GM12875 (cell line): ENCODE results near the gene ZNF426.

Experiments
- H3K4me3 ChIP-seq: one replicate; pipeline ENCODE4 v1.5.1; 2011; ENCODE audit warnings: low read depth, low read length, control low read depth
- TF ChIP-seq, protein P1 (sequence below): IDR thresholded peaks from 2 replicates; pipeline ENCODE4 v1.5.1; 2011; ENCODE audit warnings: low read depth, mild to moderate bottlenecking, control low read depth, inconsistent platforms, low read length, moderate library complexity, borderline replicate concordance; ENCODE audit not compliant: insufficient read depth

ZNF426 gene

DNA sequence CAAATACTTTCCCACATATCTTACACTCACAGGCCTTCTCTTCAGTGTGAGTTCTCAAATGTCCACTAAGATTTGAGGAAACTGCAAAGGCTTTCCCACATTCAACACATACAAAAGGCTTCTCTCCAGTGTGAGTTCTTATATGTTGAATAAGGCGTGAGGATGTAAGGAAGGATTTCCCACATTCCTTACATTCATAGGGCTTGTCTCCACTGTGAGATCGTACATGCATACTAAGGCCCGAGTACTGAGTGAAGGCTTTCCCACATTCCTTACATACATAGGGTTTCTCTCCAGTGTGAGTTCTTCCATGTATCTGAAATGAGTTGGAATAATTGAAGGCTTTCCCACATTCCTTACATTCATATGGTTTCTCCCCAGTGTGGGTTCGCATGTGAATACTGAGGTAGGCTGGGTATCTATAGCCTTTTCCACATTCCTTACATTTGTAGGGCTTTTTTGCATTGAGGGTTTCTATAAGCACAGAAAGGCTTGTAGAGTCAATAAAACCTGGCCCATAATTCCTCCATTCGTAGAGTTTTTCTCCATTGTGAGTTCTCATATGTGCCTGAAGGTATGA, 9.6 kb downstream of the ZNF426 start:
- TF ChIP-seq, protein P1, sequence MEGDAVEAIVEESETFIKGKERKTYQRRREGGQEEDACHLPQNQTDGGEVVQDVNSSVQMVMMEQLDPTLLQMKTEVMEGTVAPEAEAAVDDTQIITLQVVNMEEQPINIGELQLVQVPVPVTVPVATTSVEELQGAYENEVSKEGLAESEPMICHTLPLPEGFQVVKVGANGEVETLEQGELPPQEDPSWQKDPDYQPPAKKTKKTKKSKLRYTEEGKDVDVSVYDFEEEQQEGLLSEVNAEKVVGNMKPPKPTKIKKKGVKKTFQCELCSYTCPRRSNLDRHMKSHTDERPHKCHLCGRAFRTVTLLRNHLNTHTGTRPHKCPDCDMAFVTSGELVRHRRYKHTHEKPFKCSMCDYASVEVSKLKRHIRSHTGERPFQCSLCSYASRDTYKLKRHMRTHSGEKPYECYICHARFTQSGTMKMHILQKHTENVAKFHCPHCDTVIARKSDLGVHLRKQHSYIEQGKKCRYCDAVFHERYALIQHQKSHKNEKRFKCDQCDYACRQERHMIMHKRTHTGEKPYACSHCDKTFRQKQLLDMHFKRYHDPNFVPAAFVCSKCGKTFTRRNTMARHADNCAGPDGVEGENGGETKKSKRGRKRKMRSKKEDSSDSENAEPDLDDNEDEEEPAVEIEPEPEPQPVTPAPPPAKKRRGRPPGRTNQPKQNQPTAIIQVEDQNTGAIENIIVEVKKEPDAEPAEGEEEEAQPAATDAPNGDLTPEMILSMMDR: no peak
- H3K4me3 ChIP-seq: no peak overlapping the region

DNA sequence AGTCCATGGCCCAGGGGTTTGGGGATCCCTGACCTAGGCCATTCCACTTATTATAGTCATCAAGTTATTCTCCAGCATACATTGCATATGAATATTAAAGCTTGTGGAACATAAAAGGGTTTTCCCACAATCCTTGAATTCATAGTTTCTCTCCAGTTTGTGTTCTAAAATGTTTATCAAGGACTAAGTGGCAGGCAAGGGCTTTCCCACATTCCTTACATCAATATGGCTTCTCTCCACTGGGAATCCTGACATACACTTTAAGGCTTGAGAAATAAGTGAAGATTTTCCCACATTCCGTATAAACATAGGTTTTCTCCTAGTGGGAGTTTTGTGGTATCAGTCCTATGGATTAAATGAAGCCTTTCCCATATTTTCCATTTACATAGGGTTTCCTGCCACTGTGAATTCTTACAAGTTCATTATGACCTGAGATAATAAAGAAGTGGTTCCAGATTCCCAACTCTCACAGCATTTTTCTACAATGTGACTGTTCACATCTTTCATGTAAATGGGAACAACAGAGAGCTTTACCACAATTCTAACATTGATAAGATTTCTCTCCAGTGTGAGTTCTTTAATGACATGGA, 14.5 kb downstream of the ZNF426 start:
- H3K4me3 ChIP-seq: no peak overlapping the region

DNA sequence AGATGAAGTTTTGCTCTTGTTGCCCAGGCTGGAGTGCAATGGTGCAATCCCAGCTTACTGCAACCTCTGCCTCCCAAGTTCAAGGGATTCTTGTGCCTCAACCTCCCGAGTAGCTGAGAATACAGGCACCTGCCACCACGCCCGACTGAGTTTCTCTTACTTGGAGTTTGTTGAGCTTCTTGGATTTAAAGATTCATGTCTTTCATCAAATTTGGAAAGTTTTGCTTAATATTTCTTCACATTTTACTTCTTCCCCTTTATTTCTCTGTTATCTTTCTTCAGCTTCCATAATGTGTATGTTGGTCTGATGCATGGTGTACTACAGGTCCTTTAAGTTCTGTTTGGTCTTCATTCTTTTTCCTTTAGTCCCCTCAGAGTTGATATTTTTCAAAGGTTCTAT, 31.2 kb downstream of the ZNF426 start:
- H3K4me3 ChIP-seq: no peak overlapping the region
- TF ChIP-seq, protein P1: no peak

More for the DNA sequence above, 14.5 kb downstream of the ZNF426 start:
- TF ChIP-seq, protein P1: no peak

DNA sequence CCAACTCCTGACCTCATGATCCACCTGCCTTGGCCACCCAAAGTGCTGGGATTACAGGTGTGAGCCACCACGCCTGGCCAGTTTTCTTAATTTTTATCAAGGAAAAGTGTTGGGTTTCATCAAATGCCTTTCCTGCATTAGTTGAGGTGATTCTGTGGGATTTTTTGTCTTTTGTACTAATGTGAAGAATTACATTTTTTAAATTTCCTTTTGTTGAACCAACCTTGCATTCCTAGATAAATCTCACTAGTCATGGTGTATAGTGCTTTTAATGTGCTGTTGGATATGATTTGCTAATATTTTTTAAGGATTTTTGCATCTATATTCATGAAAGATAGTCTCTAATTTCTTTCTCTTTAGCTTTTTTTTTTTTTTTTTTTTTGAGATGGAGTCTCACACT, 37.6 kb downstream of the ZNF426 start:
- TF ChIP-seq, protein P1: no peak
- no peak overlapping the region for H3K4me3 ChIP-seq

DNA sequence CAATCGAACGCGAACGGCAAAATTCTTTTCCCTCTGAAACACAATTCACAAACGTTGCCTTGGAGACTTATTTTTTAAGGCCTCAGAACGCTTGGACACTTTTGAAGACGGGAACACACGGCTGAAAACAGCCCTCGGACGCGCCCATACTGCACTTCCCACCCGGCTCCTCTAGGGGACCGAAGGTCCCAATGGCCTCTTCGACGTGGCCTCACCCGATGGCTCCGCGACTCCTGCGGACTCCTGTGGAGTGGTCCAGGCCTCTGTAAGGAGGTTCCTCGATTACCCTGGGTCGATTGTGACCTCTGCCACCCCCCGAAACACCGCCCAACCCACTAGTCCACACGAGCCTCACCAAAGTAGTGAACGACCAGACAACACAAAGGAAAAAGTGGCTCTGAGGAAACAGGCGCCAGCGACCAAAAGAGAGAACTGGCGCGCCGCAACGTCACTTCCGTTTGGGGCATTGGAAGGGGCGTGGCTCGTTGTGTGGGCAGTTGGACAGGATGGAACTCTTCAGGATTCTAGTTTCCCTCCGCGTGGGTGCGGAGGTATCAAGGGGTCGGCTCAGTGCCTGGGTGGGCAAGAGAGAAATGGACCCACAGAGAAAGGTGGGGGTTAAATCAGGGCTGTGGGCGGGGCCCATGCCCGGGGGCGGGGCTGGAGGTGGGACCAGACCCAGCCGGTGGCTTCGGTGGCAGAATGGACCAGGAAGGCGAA, 40.1 kb downstream of the ZNF426 start, which contains the start of gene ZNF560:
TSS of gene ZNF560 (minus strand) at position 434 of the 720 bp plus-strand sequence. CDS start 23,303 bp downstream, outside the sequence.
- no peak within 1 kb of the TSS for H3K4me3 ChIP-seq
- TF ChIP-seq, protein P1: no peak

DNA sequence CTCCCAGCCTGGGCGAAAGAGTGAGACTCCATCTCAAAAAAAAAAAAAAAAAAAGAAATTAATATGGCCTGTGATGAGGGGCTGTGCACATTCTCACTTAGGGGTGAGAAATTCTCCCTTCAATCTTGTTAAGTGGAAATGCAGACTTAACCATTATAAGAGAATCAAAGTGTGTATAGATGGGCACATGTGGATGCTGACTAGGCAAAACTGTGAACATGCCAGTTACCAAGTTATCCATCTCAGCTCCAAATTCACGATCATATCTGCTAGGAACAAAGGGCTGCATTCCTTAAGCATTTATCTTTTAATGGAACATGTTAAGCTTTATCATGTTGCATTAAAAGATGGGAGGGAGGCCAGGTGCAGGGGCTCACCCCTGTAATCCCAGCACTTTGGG, 44.3 kb downstream of the ZNF426 start:
- TF ChIP-seq, protein P1: no peak
- no peak overlapping the region for H3K4me3 ChIP-seq

DNA sequence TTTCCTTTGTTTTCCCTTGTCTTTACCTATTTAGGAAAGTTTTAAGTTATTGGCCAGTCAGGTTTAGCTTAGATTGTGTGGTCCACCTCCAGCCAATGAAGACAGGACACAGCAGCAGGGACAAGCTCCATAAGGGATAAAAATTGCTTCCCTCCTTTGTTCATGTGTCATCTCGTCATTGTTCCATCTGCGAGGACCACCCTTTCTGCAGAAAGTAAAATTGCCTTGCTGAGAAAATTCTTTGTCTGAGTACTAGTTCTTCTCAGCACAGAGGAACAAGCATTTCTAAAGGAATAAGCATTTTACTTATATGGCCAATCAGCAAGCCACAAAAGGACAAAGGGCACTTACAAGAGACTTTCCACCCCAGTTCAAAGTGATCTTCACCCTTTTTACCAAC, 51.4 kb downstream of the ZNF426 start:
- TF ChIP-seq, protein P1: no peak
- H3K4me3 ChIP-seq: no peak overlapping the region
